ENCODE measurements around the gene RPEL1. TPM values are rescaled to one million over a fixed set of nuclear protein-coding genes. Genes with fewer than 3 reads are reported as not detected.
"Not testable (repeated sequence)": the region's sequence is repeated elsewhere in the genome, so short reads cannot be mapped to it uniquely, and the experiment has no call there.

The RPEL1 gene
- total RNA-seq, 1 donor from 2014 or later: not detected

DNA sequence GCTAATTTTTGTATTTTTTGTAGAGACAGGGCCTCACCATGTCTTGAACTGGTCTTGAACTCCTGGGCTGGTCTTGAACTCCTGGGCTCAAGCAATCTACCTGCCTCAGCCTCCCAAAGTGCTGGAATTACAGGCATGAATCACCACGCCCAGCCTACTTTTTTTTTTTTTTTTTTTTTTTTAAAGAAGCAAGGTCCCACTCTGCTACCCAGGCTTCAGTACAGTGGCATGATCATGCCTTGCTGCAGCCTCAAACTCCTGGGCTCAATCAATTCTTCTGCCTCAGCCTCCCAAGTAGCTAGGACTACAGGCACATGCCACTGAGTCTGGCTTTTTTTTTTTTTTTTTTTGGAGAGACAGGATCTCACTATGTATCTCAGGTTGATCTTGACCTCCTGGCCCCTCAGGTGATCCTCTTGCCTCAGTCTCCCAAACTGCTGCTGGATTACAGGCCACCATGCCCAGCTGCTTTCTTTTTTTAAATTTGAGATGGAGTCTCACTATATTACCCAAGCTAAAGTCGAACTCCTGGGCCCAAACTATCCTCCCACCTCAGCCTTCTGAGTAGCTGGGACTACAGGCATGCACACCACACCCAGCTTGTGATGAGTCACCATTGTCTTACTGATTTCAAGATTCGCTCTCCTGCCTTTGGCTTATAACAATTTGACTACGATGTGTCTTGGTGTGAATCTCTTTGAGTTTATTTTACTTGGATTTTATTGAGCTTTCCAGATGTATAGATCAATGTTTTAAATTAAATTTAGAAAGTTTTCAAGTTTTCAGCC, 9.0 kb downstream of the RPEL1 start:
- intact Hi-C loops (cut with micrococcal nuclease): no loop called here
- ChIA-PET CTCF (interaction anchor here (0.6 kb wide), 1 partner anchor 10 kb away, joined by 3 read pairs; no protein-coding TSS in a partner anchor), POLR2A (no interaction called here)
- Mint-ChIP-seq H3K9me3 (peaks cover 7% of the 10 kb centered on the region), H3K4me3 (no peak overlapping the region), H3K36me3 (ENCODE audit: low read depth) (peaks cover 6% of the 10 kb centered on the region), H3K4me1 (no peaks in the 10 kb centered on the region), H3K27me3 (peaks cover 8% of the 10 kb centered on the region), H3K27ac (no peak overlapping the region)
- DNase-seq (no peak), ATAC-seq (ENCODE audit: low read depth) (no peak)
- TF ChIP-seq, protein P1, sequence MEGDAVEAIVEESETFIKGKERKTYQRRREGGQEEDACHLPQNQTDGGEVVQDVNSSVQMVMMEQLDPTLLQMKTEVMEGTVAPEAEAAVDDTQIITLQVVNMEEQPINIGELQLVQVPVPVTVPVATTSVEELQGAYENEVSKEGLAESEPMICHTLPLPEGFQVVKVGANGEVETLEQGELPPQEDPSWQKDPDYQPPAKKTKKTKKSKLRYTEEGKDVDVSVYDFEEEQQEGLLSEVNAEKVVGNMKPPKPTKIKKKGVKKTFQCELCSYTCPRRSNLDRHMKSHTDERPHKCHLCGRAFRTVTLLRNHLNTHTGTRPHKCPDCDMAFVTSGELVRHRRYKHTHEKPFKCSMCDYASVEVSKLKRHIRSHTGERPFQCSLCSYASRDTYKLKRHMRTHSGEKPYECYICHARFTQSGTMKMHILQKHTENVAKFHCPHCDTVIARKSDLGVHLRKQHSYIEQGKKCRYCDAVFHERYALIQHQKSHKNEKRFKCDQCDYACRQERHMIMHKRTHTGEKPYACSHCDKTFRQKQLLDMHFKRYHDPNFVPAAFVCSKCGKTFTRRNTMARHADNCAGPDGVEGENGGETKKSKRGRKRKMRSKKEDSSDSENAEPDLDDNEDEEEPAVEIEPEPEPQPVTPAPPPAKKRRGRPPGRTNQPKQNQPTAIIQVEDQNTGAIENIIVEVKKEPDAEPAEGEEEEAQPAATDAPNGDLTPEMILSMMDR (IDR thresholded peaks at IDR 0.05): no peak

DNA sequence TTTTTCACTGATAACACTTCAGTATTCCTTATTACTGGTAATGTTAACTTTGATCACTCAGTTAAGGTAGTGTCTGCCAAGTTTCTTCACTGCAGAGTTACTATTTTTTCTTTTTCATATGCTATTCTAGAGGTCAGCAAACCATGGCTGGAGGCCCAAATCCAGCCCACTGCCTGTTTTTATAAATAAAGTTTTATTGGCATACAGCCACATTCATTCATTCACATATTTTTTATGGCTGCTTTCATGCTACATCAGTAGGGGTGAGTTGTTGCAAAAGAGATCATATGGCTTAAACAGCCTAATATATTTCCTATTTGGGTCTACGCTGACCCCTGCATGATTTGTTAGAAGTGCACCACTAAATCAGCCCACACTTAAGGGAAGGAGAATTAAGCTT, 10.9 kb downstream of the RPEL1 start:
- ATAC-seq (ENCODE audit: low read depth): no peak
- CTCF ChIA-PET: no interaction called here
- Mint-ChIP-seq H3K4me1 (no peaks in the 10 kb centered on the region), H3K27ac (no peak overlapping the region), H3K27me3 (peaks cover 11% of the 10 kb centered on the region), H3K36me3 (ENCODE audit: low read depth) (peaks cover 6% of the 10 kb centered on the region), H3K9me3 (peaks cover 12% of the 10 kb centered on the region), H3K4me3 (no peak overlapping the region)
- DNase-seq: no peak
- TF ChIP-seq, protein P1 (IDR thresholded peaks at IDR 0.05): no peak
- intact Hi-C loops (cut with micrococcal nuclease): no loop called here
- POLR2A ChIA-PET: no interaction called here

DNA sequence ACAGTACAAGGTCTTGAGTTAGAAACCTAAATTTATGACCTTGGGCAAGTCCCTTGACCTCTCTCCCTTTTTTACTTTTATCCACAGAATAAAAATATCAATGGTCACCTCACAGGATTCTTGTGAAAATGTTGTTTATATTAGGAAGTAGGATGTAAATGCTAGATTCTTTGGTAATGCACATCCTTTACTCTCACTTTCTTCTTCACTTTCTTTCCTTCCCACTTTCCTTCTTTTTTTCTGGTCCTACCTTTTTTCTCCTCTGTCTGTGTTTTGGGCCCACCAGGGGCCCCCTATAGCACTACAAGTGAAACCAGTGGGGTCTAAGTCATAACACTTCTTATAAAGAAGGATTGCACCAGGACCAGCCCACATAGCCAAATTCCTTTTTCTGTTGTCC, 12.1 kb downstream of the RPEL1 start:
- Mint-ChIP-seq H3K36me3 (ENCODE audit: low read depth) (peaks cover 6% of the 10 kb centered on the region), H3K27me3 (peaks cover 12% of the 10 kb centered on the region), H3K4me3 (no peak overlapping the region), H3K27ac (no peak overlapping the region), H3K9me3 (peaks cover 12% of the 10 kb centered on the region), H3K4me1 (no peaks in the 10 kb centered on the region)
- intact Hi-C loops (cut with micrococcal nuclease): no loop called here
- CTCF ChIA-PET: no interaction called here
- POLR2A ChIA-PET: no interaction called here
- ATAC-seq (ENCODE audit: low read depth): no peak
- no peak for DNase-seq
- TF ChIP-seq, protein P1 (IDR thresholded peaks at IDR 0.05): no peak

DNA sequence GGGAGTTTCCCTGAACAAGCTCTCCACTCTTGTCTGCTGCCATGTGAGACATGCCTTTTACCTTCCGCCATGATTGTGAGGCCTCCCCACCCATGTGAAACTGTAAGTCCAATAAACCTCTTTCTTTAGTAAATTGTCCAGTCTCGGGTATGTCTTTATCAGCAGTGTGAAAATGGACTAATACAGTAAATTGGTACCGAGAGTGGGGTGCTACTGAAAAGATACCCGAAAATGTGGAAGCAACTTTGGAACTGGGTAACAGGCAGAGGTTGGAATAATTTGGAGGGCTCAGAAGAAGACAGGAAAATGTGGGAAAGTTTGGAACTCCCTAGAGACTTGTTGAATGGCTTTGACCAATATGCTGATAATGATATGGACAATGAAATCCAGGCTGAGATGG, 13.2 kb downstream of the RPEL1 start:
- H3K36me3 Mint-ChIP-seq (ENCODE audit: low read depth); POLR2A ChIA-PET; intact Hi-C loops (cut with micrococcal nuclease); H3K27ac Mint-ChIP-seq; CTCF ChIA-PET; H3K4me1 Mint-ChIP-seq; ATAC-seq (ENCODE audit: low read depth); DNase-seq; H3K4me3 Mint-ChIP-seq: not testable (repeated sequence)
- Mint-ChIP-seq H3K9me3 (peaks cover 12% of the 10 kb centered on the region), H3K27me3 (peaks cover 19% of the 10 kb centered on the region)

DNA sequence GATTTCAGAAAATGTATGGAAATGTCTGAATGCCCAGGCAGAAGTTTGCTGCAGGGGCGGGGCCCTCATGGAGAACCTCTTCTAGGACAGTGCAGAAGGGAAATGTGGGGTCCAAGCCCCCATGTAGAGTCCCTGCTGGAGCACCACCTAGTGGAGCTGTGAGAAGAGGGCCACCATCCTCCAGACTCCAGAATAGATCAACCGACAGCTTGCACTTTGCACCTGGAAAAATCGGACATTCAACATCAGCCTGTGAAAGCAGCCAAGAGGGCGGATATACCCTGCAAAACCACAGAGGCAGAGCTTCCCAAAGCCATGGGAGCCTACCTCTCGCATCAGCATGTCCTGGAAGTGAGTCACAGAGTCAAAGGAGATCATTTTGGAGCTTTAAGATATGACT, 14.3 kb downstream of the RPEL1 start:
- Mint-ChIP-seq H3K27me3 (peaks cover 21% of the 10 kb centered on the region), H3K9me3 (peaks cover 12% of the 10 kb centered on the region), H3K4me1 (no peaks in the 10 kb centered on the region), H3K4me3 (no peak overlapping the region), H3K27ac (no peak overlapping the region), H3K36me3 (ENCODE audit: low read depth) (peaks cover 6% of the 10 kb centered on the region)
- ChIA-PET POLR2A (no interaction called here), CTCF (no interaction called here)
- intact Hi-C loops (cut with micrococcal nuclease): no loop called here
- DNase-seq: no peak
- TF ChIP-seq, protein P1 (IDR thresholded peaks at IDR 0.05): no peak
- ATAC-seq (ENCODE audit: low read depth): no peak

All from activated B cell treated with CpG ODN at 0.5 μM for 24 hours (primary cell).